ENCODE results near the gene INO80D.
"Not testable (repeated sequence)": the region's sequence is repeated elsewhere in the genome, so short reads cannot be mapped to it uniquely, and the experiment has no call there.

Gene INO80D

DNA sequence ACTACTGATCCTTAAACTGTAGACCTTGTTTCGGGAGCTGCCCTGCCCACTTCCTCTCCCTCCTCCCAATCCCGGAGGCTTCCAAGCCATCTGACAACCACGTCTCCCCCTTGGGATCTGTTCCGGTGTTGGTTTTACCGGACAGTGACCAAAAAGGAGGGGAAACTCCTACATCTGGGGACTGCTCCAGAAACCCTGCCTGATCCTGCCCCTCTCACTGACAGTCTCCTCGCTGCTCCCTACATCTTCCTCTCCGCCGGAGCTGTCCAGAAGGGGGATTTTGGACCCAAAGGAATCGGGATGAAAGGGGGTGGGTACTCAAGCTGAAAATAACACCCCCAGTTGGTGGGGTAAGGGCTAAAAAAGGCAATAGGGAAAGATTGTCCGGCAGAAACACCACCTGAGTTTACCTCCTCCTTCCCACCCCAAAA lies 1.5 kb downstream of the INO80D start:
- DNase-seq (ENCODE audit: low spot score) = peak; percentile 91

DNA sequence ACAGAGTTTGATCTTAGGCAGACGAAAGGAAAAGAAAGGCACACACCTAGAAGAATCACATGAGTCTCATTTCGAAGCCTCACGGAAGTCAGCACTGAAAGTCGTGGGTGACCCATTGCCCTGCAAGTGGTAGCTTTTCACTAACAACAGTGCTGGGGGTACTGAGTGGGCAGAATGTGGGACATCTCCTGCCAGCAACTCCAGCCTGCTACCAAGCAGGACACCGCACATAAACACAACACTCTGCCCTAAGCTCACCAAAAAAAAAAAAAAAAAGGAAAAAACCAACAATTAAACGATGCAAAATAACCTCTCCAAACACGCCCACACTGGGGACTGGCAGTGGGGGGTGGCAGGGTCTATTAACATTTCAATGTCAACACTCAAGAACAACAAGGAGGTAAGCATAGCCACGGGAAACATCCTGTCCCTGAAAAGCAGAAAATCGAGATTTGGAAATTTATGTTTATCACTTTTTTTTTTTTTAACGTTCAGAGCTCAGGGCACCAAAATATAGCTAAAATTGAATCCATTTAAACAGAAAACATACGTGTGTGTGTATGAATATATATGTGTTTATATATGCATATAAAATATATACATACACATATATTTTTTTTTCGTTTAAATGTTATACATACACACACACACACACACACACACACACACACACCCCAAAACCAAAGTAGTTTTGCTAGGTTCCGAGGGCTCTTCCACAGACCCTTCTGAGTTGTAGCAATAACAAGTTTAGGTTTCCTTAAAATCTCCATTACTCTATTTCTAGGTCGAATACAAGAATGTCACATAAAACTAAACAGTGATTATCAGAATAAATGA lies 2.2 kb downstream of the INO80D start:
- peak; percentile 30 for DNase-seq (ENCODE audit: low spot score)

DNA sequence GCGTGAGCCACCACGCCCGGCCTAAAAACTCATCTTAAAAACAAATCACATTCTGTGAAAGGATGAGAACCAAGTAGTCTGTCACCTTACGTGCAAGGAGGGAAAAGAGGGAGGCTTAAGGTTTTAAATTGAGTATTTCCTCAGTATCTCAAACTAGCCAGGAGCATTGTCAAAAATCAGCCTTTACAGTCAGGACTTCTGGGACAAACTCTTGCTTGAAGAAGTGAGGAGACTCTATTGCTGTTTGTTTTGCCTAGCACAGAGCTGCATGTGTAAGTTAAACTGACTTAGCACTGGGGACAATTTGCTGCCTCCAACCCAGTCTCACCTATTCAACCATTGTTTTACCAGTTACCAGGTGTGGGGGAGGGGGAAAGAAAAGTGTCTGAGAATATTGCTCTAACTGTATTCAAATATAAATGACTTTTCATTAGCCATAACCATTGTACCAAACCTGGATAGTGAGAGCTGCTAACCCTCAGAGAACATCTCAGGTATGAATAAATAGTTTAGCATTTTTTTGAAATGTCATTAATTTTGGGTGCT lies 3.6 kb downstream of the INO80D start:
- no peak for DNase-seq (ENCODE audit: low spot score)

DNA sequence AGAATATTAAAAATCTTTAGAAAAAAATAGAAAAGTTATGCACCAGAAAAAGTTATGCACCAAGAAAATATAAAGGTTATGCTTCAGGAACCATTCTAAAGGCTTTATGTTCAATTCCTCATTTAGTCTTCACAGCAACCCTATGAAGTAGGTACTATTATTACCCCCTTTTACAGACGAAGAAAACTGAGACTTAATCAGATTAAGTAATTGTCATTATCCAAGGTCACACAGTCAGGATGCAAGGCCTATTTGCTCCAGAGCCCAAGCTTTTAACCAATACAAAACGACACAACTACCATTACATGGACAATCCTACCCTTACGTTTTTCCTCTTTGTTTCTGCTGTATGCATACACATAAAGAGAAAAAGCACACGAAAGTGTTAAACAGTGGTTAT lies 5.0 kb downstream of the INO80D start:
- DNase-seq (ENCODE audit: low spot score) = no peak

DNA sequence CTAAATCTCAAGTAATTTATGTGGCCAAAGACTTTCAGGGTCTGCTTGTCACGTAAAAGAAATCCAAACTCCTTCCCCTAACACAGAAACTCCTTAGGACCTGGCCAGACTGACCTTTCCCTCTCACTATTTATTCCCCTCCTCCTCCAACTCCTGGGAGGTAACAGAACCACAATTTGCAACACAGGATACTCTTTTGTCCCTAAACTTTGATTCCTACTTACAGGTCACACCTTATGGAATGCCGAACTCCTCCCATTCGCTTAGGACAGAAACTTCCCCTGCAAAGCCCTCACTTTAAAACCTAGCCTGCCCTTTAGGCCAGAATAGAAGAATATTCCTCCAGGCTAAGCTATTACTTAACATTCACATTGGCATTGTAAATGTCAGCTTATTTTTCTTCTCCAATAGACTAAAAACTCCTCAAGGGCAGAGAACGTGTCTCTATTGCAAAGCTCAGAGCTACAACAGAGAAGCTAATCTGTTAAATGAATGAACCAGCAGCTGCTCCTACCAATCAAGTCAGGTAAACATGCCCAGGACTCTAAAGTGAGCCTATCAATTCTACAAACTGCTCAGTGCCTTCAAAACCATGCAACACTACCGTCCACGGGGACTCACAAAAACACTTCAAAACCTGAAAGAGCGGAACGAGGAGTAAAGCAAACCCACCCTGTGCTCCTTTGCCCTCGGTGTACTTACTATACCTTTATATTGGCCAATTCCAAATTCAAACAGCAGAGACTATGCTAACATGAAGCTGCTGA lies 6.1 kb downstream of the INO80D start:
- DNase-seq (ENCODE audit: low spot score) = no peak

DNA sequence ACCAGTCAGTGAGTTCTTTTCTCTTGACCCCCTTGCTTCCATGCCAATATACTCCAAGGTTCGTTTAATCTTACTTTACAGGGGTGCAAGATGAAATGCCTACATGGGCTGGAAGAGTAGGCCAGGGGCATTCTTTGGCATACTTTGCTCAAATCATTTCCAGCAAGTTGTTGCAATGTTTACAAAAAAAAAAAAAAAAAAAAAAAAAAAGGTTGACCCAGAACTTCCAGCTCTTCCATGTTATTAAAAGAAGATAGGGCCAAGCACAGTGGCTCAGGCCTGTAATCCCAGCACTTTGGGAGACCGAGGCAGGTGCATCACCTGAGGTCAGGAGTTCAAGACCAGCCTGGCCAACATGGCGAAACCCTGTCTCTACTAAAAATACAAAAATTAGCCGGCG lies 8.1 kb downstream of the INO80D start:
- not testable (repeated sequence) for DNase-seq (ENCODE audit: low spot score)

DNA sequence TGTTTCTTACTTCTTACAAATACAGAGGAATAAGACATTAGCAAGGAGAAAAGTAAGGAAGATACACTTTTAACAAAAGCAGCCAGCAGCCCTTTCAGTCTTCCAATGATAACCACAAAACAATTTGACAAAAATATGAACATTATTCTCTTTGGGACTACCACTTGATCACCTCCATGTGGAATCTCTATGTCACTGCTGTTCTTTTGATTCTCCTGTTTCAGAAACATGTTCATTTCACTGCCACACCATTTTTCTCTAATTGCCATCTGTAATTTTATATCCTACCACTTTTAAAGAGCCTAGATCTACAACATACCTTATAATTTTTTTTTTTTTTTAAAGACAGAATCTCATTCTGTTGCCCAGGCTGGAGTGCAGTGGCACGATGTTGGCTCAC lies 10.9 kb downstream of the INO80D start:
- peak; percentile 24 for DNase-seq (ENCODE audit: low spot score)

DNA sequence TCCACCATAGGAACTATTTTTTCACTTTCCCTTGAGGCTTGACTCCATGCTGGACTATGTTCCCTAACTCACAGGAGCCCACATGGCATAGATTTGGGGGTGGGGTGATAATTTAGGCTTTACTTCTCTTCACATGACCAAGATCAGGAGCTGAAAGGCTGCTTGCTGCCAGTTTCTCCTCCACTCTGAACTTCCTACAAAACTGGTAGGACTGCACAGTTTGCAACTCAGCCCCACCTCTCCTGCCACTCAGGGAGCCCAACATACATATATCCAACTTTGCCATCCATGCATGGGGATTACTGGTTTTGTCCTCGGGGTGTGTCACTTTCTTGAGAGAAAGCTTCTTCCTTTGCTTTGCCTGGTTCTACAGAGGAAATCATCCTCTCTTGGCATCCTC lies 14.2 kb downstream of the INO80D start:
- no peak for DNase-seq (ENCODE audit: low spot score)

DNA sequence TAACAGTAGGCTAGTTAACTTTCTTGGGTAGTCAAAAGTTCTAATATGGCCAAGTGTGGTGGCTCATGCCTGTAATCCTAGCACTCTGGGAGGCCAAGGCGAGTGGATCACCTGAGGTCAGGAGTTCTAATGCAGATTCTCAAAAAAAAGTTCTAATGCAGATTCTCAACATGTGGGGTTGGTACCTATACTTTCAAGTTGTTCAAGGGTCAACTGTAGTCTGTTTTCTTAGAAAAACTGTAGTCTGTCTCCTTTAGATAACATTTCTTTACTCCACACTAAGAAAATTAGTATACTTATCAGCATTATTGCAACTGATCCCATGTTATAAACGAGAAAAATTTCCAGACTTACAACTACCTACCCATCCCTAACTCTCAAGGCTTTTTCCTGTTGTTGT lies 16.6 kb downstream of the INO80D start:
- no peak for DNase-seq (ENCODE audit: low spot score)

DNA sequence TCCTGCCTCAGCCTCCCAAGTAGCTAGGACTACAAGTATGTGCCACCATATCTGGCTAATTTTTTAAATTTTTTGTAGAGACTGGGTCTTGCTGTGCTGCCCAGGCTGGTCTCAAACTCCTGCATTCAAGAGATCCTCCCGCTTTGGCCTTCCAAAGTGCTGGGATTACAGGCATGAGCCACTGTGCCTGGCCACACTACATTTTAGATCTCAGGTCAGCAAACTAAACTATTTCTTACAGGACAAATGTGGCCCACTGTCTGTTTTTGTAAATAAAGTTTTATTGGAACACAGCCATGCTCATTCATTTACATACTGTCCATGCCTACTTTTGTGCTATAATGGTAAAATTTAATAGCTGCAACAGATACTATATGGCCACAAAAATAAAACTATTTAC lies 17.8 kb downstream of the INO80D start:
- DNase-seq (ENCODE audit: low spot score) = no peak

DNA sequence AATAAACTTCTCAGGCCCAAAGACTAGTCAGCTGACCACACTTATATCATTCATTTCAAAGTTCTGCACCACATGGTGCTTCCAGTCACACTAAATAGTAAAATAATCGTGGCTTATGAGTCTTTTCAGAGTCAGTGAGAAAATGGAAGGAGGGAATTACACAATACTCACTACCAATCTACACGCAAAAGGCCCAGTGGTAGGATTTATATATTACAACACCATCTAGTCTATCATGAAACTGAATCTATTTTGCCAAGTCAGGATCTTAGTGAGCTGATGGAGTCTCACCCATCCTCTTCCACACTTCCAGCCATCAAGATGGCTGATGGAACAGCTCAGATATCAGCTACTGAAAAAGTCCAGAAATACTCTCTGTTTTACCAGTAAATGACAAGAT lies 21.9 kb downstream of the INO80D start:
- peak; percentile 13 for DNase-seq (ENCODE audit: low spot score)

DNA sequence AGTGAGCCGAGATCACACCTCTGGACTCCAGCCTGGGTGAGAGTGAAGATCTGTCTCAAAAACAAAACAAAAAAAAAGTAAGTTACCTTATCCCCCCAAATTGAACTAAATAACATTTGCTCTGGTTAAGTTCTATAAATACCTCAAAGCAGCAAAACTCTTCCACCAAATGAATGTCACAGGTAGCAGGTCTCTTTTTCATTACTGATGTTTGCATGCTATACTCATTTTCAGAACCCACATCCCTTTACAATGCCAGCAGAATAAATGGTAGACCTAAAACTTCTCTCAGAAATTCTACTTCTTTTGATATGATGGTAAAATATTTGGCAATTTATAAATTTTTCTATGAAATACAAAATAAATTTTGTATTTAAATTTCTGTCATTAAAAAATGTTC lies 22.3 kb downstream of the INO80D start:
- no peak for DNase-seq (ENCODE audit: low spot score)

DNA sequence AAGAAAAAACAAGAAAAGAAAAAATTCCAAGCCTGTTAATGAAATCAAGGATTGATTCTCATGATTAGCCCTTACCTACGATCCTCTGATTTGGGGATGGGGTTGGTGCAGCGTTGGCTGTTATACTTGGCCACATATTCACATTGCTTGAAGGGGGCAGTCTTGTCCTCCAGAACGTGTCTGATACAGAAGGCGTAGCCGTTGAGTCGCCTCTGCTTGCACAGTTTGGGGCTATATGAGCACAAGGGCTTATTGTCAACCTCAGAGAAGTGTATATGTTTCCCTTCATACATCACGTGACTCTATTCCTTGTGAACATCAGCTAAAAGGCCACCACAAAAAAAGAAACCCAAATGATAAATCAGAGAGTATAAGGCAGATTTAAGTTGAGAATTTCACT lies 23.2 kb downstream of the INO80D start:
- no peak for DNase-seq (ENCODE audit: low spot score)

DNA sequence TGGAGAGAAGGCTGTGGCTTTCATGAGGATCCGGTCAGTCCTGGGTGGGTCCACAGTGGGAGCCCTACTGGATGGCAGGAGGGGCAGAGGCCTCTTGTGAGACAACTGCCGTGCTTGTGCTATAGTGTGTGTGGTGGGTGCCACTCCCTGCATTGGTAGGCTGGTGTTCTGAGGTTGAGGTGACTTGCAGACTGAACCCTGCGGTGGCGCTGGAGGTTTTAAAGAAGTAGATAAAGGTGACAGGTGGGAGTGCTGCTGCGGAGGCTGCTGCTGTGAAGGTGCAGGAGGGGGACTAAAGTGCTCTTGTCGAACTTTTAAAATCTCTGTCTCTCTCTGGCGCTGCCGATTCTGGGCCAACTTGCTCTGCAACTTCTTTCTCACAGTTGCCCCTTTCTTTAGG lies 29.7 kb downstream of the INO80D start:
- no peak for DNase-seq (ENCODE audit: low spot score)

DNA sequence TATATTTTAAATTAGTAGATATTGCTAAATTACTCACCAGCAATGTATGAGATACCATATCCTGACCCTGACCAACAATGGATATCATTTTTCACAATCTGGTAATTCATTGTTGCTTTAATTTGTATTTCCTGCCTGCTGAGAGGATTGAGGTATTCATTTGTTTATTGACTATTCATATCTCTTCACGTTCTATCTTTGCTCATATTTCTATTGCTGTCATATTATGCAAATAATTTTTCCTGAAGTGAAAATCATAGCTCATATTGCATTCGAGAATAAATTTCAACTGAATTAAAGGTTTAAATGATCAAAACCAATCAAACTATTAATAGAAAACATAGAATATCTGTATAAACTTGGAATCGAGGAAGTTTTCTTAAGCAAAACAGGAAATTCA lies 31.0 kb downstream of the INO80D start:
- no peak for DNase-seq (ENCODE audit: low spot score)

DNA sequence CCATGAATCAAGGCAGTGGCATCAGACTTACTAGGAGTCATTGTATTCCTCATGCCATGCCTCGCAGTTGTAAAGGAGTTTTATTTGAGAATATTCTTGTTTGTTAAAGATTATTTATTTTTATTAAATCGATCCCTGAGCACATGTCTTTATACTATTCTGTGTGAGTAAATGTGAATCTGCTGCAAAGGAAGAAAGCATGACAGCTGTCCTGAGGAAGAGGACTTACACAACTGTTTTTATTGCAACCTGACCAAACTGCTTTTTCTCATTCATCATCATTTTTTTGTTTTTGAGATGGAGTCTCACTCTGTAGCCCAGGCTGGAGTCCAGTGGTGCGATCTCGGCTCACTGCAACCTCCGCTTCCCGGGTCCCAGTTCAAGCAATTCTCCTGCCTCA lies 34.1 kb downstream of the INO80D start:
- no peak for DNase-seq (ENCODE audit: low spot score)

DNA sequence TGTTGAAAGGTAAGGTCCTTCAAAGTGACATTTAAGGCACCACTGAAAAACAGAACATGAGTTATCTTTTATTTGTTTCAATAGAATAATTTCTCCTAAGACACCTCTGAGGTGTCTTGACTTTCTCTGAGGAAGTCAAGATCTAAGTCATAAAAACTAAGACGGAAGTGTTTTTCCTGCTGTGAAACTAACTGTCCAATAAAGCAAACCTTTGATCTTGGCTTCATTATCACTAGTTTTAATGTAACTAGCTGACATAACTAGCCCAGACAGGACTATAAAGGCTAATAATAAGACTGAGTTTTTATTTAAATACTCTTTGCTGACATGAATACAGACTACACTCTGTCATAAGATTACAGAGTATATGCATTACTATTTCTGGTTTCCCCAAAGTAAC lies 36.6 kb downstream of the INO80D start:
- DNase-seq (ENCODE audit: low spot score) = no peak

DNA sequence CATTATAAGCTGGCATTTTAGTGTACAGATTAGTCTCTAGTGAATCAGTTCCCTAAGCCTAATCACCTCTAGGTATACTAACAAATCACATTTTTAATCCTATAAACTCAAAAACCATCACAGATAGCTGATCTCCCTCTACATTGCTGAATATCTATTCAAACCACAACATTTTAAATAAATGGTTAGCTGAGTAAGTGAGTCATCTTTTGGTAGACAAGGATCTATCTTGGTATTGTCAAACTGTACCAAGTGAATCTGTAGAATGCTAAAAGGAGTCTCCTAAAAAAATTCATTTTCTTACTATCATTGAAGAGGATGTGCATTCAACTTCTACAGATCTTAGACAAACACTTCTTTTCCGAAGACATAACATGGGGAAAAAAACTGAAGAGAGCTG lies 40.7 kb downstream of the INO80D start:
- no peak for DNase-seq (ENCODE audit: low spot score)

DNA sequence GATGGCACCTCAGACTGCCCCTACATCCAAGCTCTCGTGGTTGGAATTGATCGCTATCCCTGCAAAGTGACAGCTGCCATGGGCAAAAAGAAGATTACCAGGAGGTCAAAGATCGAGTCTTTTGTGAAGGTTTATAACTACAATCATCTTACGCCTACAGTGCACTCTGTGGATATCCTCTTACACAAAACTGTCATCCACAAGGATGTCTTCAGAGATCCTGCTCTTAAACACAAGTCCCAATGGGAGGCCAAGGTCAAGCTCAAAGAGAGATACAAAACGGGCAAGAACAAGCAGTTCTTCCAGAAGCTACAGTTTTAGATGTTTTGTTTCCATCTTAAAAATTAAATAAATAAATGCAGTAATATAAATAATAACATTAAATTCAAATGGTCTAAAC lies 45.4 kb downstream of the INO80D start:
- no peak for DNase-seq (ENCODE audit: low spot score)

DNA sequence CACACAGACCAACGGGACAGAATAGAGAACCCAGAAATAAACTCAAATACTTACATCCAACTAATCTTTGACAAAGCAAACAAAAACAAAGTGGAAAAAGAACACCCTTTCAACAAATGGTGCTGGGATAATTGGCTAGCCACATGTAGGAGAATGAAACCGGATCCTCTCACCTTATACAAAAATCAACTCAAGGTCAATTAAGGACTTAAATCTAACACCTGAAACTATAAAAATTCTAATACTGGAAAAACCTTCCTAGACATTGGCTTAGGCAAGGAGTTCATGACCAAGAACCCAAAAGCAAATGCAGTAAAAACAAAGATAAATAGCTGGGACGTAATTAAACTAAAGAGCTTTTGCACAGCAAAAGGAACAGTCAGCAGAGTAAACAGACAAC lies 50.6 kb downstream of the INO80D start:
- DNase-seq (ENCODE audit: low spot score) = not testable (repeated sequence)

DNA sequence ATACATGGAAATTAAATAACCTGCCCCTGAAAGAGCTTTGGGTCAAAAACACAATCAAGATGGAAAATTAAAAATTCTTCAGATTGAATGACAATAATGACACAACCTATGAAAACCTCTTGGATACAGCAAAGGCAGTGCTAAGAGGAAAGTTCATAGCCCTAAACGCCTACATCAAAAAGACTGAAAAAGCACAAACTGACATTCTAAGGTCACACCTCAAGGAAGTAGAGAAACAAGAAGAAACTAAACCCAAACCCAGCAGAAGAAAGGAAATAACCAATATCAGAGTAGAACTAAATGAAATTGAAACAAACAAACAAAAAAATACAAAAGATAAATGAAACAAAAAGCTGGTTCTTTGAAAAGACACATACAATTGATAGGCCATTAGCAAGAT lies 52.5 kb downstream of the INO80D start:
- not testable (repeated sequence) for DNase-seq (ENCODE audit: low spot score)

DNA sequence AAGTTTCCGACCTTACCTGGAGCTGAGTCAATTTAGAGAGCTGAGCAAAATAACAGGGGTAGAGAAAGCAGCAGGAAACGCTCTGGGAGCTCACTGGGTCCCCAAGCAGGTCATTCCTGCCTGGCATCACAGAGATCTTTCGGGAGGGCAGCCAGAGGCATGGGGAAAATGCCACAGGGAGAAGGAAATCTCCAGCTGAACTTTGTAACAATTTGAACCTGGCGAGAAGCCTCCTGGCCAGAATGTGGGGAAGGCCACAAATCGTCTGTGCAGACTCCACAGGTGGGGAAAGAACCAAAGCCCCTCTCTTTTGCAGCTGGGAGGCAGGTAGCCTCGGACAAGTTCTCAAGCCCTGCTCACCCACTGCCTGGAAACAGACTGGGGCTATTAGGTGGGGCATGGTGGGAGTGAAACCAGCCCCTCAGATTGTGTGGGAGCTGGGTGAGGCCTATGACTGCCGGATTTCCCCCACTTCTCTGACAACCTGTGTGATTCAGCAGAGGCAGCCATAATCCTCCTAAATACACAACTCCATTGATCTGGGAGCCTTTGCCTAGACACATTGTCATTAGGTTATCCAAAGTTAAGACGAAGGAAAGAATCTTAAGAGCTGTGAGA lies 53.9 kb downstream of the INO80D start:
- DNase-seq (ENCODE audit: low spot score) = no peak
